ENCODE data around the gene PRKG1.

Gene PRKG1

DNA sequence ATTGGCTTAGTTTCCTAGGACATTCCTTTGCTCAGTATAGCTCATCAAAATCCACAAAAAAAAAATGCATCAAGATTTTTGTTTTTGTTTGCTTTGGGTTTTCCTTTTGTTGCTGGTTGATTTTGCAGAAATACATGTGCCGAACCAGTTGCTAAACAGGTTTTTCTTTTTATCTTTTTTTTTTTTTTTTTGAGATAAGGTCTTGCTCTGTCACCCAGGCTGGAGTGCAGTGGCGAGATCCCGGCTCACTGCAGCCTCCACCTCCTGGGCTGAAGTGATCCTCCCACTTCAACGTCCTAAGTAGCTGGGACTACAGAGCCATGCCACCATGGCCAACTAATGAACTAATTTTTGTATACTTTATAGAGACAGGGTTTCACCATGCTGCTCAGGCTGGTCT, 616.8 kb downstream of the PRKG1 start:
- peaks cover 5 to 16% of the 10 kb centered on the region in 2 donors for H3K4me1 Mint-ChIP-seq (ENCODE audit: low read depth in 2 of 2)
- no peak for DNase-seq
- peaks cover 6% of the 10 kb centered on the region for H3K36me3 Mint-ChIP-seq (ENCODE audit: insufficient read depth)
- H3K27ac Mint-ChIP-seq: no peak overlapping the region
- no peaks in the 10 kb centered on the region for H3K9me3 Mint-ChIP-seq
- ATAC-seq (replicated peaks): no peak
- no peak overlapping the region for H3K4me3 Mint-ChIP-seq
- peaks cover 0 to 4% of the 10 kb centered on the region in 2 donors for H3K27me3 Mint-ChIP-seq

DNA sequence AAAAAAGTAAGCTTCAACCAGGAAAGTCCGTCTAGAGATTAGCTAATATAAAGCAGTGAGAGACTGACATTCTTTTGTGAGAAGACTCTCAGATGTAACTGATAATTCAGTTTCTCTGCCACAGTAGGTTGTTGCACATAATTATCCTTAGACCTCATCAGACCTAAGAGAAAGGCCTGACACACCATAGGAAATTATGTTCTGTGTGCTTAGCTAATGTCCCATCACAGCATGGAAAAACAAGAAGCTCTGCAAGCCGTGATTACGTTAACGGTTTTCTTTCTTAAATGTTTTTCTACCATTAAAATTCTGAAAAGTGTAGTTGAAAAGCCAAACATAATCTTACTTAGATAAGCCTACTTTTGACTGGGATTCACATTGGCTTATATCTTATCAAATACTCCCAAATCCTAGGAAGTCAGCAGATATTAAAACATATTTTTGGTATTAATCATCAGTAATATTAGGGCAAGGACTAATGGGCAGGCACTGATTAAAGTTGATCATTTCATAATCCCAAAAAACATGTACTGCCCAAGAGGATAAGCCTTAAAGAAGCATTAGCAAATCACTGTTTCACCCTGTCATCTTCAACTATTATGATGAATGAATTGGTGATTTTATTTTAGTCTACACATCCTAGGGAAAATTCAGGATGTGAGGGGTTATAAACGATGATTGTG, 619.9 kb downstream of the PRKG1 start:
- Mint-ChIP-seq H3K9me3 (no peaks in the 10 kb centered on the region), H3K27ac (peak overlapping the region in 1 of 2 donors; percentile 72), H3K36me3 (ENCODE audit: insufficient read depth) (peaks cover 11% of the 10 kb centered on the region), H3K4me1 (ENCODE audit: low read depth in 2 of 2) (peaks cover 27 to 40% of the 10 kb centered on the region in 2 donors), H3K27me3 (no peaks in the 10 kb centered on the region), H3K4me3 (no peak overlapping the region)
- no peak for ATAC-seq (replicated peaks)
- DNase-seq: no peak

DNA sequence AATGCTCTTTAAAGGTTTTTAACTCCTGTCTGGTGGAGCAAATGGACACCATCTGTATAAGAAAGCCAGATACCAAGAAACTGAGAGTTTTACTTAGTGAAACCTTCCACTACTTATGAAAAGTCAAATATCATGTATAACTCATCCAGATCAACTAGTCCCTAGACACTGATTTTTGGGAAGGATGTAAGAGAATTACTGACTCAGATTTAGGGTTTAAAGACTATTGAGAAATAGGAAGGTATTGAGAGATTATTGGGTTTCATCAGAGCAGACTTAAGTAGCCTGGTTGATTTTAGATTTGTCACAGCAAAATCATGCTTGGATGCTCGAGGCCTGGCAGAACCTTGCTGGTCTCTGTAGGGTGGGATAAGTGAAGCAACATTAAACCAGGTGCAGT, 622.0 kb downstream of the PRKG1 start:
- Mint-ChIP-seq H3K27ac (peak overlapping the region in 1 of 2 donors; percentile 83), H3K9me3 (no peaks in the 10 kb centered on the region), H3K4me1 (ENCODE audit: low read depth in 2 of 2) (peaks cover 30 to 42% of the 10 kb centered on the region in 2 donors), H3K4me3 (peak overlapping the region in 1 of 2 donors; percentile 31), H3K27me3 (no peaks in the 10 kb centered on the region), H3K36me3 (ENCODE audit: insufficient read depth) (peaks cover 19% of the 10 kb centered on the region)
- DNase-seq (no peak), ATAC-seq (replicated peaks) (no peak)

DNA sequence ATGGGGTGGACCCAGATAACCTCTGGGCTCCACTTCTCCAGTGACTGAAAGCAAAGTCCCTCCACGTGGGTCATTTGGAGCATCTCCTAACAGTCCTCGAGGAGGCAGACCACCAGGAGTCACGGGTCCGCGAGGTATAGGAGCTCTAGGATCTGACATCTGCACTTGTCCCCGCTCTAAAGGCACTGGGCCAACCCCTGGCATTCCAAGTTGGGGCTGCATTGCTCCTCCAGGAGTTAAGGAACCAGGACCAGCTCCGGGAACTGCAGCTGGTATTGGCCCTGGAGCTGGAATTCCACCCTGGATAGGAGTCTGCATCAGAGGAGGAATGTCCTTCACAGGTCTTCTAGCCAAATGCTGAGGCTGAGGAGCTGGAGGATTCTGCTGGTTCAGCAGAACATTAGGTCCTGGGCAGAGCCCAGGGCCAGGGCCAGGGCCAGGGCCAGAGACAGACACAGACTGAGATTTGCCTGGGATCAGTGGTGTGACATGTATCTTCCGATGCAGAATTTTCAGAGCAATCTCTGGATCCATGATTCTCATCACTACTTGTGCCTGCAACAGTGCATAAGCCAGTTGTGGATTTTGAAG, 624.3 kb downstream of the PRKG1 start:
- ATAC-seq (replicated peaks): no peak
- peaks cover 19% of the 10 kb centered on the region for H3K36me3 Mint-ChIP-seq (ENCODE audit: insufficient read depth)
- H3K4me3 Mint-ChIP-seq: peak overlapping the region; percentile 99
- H3K27me3 Mint-ChIP-seq: no peaks in the 10 kb centered on the region
- H3K27ac Mint-ChIP-seq: peak overlapping the region; percentile 100
- H3K4me1 Mint-ChIP-seq (ENCODE audit: low read depth in 2 of 2): peaks cover 30 to 42% of the 10 kb centered on the region in 2 donors
- no peak for DNase-seq
- H3K9me3 Mint-ChIP-seq: no peaks in the 10 kb centered on the region

DNA sequence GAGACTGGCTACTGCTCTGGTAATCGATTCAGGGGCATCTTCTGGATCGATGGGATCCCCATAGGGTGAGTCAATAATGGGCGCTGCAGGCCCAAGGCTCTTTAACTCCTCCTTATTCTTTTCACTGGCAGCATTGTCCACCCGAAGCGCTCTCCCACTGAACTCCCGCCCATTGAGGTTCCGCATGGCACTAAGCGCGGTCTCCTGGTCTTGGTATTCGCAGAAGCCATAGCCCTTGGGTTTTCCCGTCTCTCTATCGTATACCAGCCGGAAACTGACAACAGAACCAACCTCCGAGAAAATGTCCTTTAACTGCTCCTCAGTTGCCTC, 624.8 kb downstream of the PRKG1 start:
- DNase-seq: no peak

DNA sequence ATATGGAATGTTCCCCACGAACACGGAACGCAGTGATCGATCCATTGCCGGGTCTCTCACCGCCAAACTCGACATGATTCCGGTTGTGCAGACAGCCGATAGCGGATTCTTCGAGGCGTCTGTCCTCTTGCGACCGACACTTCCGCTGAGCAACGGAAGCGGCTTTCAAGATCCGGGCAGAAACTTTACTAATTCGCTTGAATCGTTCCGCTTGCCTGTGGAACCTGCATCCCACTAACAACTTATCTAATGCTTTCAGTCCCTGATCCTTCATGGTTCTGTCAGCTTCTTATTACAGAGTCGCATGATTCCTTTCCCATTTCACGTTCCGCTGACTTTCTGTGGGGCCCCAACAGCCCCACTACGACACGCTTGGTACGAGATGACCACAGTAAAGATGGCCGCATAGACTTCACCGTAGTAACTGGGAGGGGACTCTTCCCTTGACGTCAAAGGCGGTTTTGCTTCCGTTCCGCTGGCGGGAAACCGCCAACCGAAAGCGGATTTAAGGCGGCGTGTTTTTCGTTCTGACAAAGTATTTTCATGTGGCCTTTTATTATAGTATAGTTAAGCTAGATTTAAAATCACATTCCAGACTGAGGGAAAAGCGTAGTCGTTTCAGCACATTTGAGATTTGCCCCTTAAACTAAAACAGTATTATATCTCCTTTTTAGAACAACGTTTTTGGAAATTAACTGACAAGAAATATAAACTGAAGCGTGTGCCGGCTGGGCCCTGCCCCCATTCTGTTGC, 625.4 kb downstream of the PRKG1 start, which contains the start of gene CSTF2T:
Gene CSTF2T (minus strand): TSS at position 121 of the 753 bp plus-strand sequence. CDS start 46 bp downstream, at position 75.
- H3K27me3 Mint-ChIP-seq: no peaks in the 10 kb centered on the region
- no peaks in the 10 kb centered on the region for H3K9me3 Mint-ChIP-seq
- H3K4me1 Mint-ChIP-seq (ENCODE audit: low read depth in 2 of 2): peaks cover 30 to 40% of the 10 kb centered on the region in 2 donors
- peaks cover 19% of the 10 kb centered on the region for H3K36me3 Mint-ChIP-seq (ENCODE audit: insufficient read depth)
- ATAC-seq (replicated peaks) (peak; percentile 91), DNase-seq (peak; percentile 92 to 94 (median 94))
- H3K27ac Mint-ChIP-seq: peak within 1 kb of the TSS; percentile 100
- peak within 1 kb of the TSS; percentile 99 for H3K4me3 Mint-ChIP-seq

More for the DNA sequence above, 624.8 kb downstream of the PRKG1 start:
- H3K4me1 Mint-ChIP-seq (ENCODE audit: low read depth in 2 of 2): peaks cover 30 to 42% of the 10 kb centered on the region in 2 donors
- peak; percentile 47 for ATAC-seq (replicated peaks)
- H3K27ac Mint-ChIP-seq: peak overlapping the region; percentile 100
- no peaks in the 10 kb centered on the region for H3K9me3 Mint-ChIP-seq
- no peaks in the 10 kb centered on the region for H3K27me3 Mint-ChIP-seq
- peaks cover 19% of the 10 kb centered on the region for H3K36me3 Mint-ChIP-seq (ENCODE audit: insufficient read depth)
- peak overlapping the region; percentile 99 for H3K4me3 Mint-ChIP-seq

DNA sequence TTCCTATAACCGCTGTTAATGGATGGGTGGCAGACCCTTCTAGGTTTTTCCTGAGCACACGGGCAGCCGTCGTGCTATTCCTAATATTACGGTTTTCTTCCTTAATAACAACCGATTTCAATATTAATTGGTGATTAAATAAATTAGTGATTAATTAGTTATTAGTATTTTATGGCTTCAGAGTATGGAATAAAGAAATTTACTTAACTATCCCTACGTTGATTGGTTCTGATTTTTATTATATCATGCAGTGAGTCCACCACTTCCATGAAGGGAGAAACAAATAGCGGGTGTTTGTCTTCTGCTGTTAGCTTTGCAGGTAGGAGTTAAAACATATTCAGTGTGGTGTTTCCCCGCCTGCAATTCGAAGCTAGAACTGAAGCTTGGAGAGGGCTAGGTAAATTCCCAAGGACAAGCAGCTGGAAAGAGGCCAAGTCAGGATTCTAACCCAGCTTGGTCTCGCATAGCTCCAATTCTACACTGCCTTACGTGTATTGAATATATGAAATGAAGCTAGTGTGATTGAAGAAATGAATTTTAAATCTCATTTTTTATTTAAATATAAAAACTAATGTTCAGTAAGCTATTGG, 626.0 kb downstream of the PRKG1 start:
- Mint-ChIP-seq H3K4me3 (peak overlapping the region; percentile 99), H3K9me3 (no peaks in the 10 kb centered on the region), H3K27me3 (no peaks in the 10 kb centered on the region), H3K27ac (peak overlapping the region; percentile 100), H3K4me1 (ENCODE audit: low read depth in 2 of 2) (peaks cover 30 to 34% of the 10 kb centered on the region in 2 donors), H3K36me3 (ENCODE audit: insufficient read depth) (peaks cover 19% of the 10 kb centered on the region)
- DNase-seq (no peak), ATAC-seq (replicated peaks) (no peak)

DNA sequence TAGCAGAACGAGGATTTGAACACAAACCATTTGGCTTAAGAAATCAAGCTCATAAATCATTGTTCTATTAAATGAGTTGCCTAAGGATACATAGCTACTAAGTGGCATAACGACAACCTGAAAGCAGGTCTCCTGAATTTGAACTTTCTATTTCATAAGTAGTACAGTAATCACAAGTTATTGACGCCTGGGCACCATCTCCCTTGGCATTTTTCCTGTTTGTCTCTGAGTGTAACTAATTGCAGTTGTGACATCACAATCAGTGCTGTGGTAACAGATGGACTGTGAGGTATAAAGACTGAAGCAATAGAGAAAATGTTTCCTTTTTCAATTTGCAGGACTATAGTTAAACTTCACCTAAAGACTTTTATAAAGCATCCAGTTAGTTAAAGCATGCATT, 631.5 kb downstream of the PRKG1 start:
- Mint-ChIP-seq H3K36me3 (ENCODE audit: insufficient read depth) (no peaks in the 10 kb centered on the region), H3K27me3 (no peaks in the 10 kb centered on the region), H3K4me1 (ENCODE audit: low read depth in 2 of 2) (peaks cover 5 to 11% of the 10 kb centered on the region in 2 donors), H3K4me3 (no peak overlapping the region), H3K9me3 (no peaks in the 10 kb centered on the region), H3K27ac (no peak overlapping the region)
- DNase-seq: no peak
- ATAC-seq (replicated peaks): no peak

DNA sequence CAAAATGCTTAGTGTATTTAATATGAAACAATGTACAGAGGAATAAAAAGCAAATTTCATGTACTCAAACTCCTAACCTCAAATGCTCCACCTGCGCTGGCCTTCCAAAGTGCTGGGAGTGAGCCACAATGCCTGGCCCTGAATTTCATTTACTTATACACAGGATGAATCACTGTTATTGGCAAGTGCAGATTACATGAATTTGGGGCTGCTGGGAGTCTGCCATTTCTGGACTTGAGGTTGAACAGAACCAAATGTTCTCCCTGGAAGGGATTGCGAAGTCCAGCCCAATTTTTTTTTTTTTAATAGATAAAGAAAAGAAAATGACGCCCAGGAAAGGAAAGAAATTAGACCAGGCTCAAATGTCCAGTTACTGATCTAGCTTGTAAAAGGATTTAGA, 631.9 kb downstream of the PRKG1 start:
- ATAC-seq (replicated peaks) (no peak), DNase-seq (no peak)
- Mint-ChIP-seq H3K4me1 (ENCODE audit: low read depth in 2 of 2) (peaks cover 5 to 11% of the 10 kb centered on the region in 2 donors), H3K27ac (no peak overlapping the region), H3K36me3 (ENCODE audit: insufficient read depth) (no peaks in the 10 kb centered on the region), H3K4me3 (no peak overlapping the region), H3K27me3 (no peaks in the 10 kb centered on the region), H3K9me3 (no peaks in the 10 kb centered on the region)

DNA sequence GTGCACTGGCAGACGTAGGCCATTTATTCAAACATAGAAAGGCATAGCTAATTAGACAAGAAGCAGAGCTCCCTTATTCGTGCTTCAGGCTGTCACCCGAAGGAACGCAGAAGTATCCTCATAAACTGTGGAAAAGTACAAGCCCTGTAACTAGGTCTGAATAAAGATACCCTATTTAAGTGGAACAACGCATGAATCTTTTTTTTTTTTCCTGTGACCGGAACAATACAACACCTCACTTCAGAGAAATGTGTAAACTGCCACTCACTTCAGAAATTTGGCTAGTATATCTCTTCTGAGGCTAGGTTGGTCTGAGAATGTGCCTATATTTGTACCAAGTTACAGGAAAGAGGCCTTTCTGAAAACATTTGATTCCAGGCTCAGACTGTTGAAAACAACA, 633.1 kb downstream of the PRKG1 start:
- Mint-ChIP-seq H3K27me3 (no peaks in the 10 kb centered on the region), H3K36me3 (ENCODE audit: insufficient read depth) (no peaks in the 10 kb centered on the region), H3K4me3 (no peak overlapping the region), H3K9me3 (no peaks in the 10 kb centered on the region), H3K4me1 (ENCODE audit: low read depth in 2 of 2) (peaks cover 5 to 11% of the 10 kb centered on the region in 2 donors), H3K27ac (no peak overlapping the region)
- peak; percentile 41 for ATAC-seq (replicated peaks)
- DNase-seq: no peak

DNA sequence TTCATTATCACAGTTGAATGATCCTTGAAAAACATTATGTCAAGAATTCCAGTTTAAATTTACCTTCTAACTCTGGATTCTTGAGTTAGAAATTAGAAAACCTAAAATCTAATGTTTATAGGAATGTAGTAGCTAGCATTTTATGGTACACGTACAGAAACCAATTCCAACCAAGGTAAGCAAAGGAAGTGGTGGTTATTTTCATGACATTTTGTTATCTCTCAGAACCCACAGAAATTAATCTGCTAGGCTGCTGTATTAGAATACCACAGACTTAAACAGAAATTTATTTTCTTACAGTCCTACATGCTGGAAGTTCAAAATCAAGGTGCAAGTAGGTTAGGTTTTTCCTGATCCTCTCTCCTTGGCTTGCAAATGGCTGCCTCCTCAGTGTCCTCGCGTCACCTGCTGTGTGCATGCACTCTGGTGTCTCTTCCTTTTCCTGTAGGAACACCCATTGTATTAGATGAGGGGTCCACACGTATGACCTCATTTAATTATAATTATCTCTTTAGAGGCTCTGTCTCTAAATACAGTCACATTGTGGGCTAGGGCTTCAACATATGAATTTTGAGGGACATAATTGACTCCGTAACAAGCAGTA, 633.6 kb downstream of the PRKG1 start:
- H3K27me3 Mint-ChIP-seq: no peaks in the 10 kb centered on the region
- no peak overlapping the region for H3K27ac Mint-ChIP-seq
- H3K9me3 Mint-ChIP-seq: no peaks in the 10 kb centered on the region
- H3K4me3 Mint-ChIP-seq: no peak overlapping the region
- DNase-seq (no peak), ATAC-seq (replicated peaks) (peak; percentile 66)
- H3K4me1 Mint-ChIP-seq (ENCODE audit: low read depth in 2 of 2): peaks cover 5 to 11% of the 10 kb centered on the region in 2 donors
- H3K36me3 Mint-ChIP-seq (ENCODE audit: insufficient read depth): no peaks in the 10 kb centered on the region

DNA sequence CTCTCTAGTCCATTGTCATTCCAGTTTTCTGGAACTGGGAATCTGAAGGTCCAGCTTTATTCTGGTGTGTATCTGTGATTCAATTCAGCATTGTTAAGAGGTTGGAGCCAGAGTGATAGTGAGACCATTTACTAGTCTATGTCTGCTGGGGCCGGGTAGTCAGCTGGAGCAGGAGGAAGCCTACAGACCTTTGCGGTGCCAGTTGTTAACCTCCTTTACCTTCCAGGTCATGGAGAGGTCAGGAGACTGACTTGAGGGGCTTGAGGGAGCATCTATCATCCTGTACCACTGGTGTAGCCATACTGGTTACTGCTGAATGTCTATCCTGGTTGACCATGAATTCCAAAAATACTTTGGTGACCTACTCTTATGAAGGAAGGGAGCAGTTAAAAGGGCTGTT, 634.3 kb downstream of the PRKG1 start:
- no peaks in the 10 kb centered on the region for H3K36me3 Mint-ChIP-seq (ENCODE audit: insufficient read depth)
- DNase-seq (peak in 1 of 3 experiments; percentile 1), ATAC-seq (replicated peaks) (peak; percentile 74)
- no peaks in the 10 kb centered on the region for H3K27me3 Mint-ChIP-seq
- peaks cover 5 to 11% of the 10 kb centered on the region in 2 donors for H3K4me1 Mint-ChIP-seq (ENCODE audit: low read depth in 2 of 2)
- peak overlapping the region in 1 of 2 donors; percentile 28 for H3K4me3 Mint-ChIP-seq
- no peak overlapping the region for H3K27ac Mint-ChIP-seq
- no peaks in the 10 kb centered on the region for H3K9me3 Mint-ChIP-seq

DNA sequence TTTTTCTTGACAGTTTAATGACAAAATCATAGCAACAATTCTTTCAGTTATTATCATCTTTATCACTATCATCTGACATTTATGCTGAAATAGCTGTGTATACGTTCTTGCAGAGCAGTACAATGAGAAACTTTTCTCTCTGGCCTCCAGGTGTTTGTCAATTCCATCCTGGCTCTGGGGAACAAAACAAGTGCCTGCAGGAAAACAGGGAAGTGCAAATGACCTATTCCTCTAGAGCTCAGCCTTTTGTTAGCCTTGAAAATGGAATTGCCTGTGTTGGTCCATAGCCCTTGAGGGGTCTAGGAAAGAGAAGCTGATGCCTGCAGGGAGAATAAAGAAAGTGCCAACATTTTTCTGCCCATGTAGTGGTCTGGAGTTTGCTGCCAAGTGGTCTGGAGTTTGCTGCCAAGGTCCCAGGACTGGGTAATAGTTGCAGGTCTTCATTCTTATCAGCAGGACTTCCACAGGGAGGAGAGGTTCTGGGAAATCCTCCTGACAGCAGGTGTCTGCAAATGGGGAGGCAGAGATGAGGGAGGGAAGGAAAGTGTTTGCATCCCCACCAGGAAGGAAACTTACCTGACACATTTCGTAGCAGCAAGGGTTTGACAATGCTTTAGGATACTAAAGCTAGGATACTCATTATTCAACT, 635.2 kb downstream of the PRKG1 start:
- ATAC-seq (replicated peaks) (no peak), DNase-seq (no peak)
- H3K36me3 Mint-ChIP-seq (ENCODE audit: insufficient read depth): no peaks in the 10 kb centered on the region
- H3K27ac Mint-ChIP-seq: no peak overlapping the region
- H3K4me1 Mint-ChIP-seq (ENCODE audit: low read depth in 2 of 2): peaks cover 5 to 11% of the 10 kb centered on the region in 2 donors
- H3K27me3 Mint-ChIP-seq: peaks cover 0 to 5% of the 10 kb centered on the region in 2 donors
- H3K4me3 Mint-ChIP-seq: no peak overlapping the region
- no peaks in the 10 kb centered on the region for H3K9me3 Mint-ChIP-seq

Data from effector memory CD8-positive, alpha-beta T cell (primary cell).